Measurements from ENCODE around the gene GCH1.
"Not testable (repeated sequence)": the region's sequence is repeated elsewhere in the genome, so short reads cannot be mapped to it uniquely, and the experiment has no call there.

GCH1 gene

GRCh38 chr14:54927551-54927950 is 24.9 kb upstream of the GCH1 start:
- no peaks in the 10 kb centered on the region for H3K27me3 ChIP-seq (ENCODE audit: insufficient read depth, poor library complexity, severe bottlenecking)
- H3K27ac ChIP-seq (replicated peaks), result no peak overlapping the region
- H3K4me3 ChIP-seq (replicated peaks; ENCODE audit: insufficient read depth, low read length), result no peak overlapping the region
- TF ChIP-seq POLR2AphosphoS5 (IDR thresholded peaks at IDR 0.05; ENCODE audit: low read depth) (no peak), REST (IDR thresholded peaks at IDR 0.05; ENCODE audit: insufficient replicate concordance, low read depth) (no peak), SPI1 (IDR thresholded peaks at IDR 0.05; ENCODE audit: borderline replicate concordance, low read depth) (no peak), CTCF (IDR thresholded peaks at IDR 0.05; ENCODE audit: insufficient read depth, low read length) (no peak), GABPA (IDR thresholded peaks at IDR 0.05; ENCODE audit: low read depth) (no peak)
- DNase-seq (ENCODE audit: low read depth in 1 of 2, low spot score in 1 of 2), result no peak

- not testable (repeated sequence) for H3K27ac ChIP-seq (replicated peaks); H3K4me3 ChIP-seq (replicated peaks; ENCODE audit: insufficient read depth, low read length); DNase-seq (ENCODE audit: low read depth in 1 of 2, low spot score in 1 of 2); H3K27me3 ChIP-seq (ENCODE audit: insufficient read depth, poor library complexity, severe bottlenecking)
Observed at GRCh38 chr14:54926570-54926969, 23.9 kb upstream of the GCH1 start.

GRCh38 chr14:54922598-54922997 is 20.0 kb upstream of the GCH1 start:
- H3K27me3 ChIP-seq (ENCODE audit: insufficient read depth, poor library complexity, severe bottlenecking), result no peaks in the 10 kb centered on the region
- H3K4me3 ChIP-seq (replicated peaks; ENCODE audit: insufficient read depth, low read length), result no peak overlapping the region
- H3K27ac ChIP-seq (replicated peaks), result no peak overlapping the region
- DNase-seq (ENCODE audit: low read depth in 1 of 2, low spot score in 1 of 2), result no peak
- TF ChIP-seq REST (IDR thresholded peaks at IDR 0.05; ENCODE audit: insufficient replicate concordance, low read depth), result no peak
- TF ChIP-seq POLR2AphosphoS5 (IDR thresholded peaks at IDR 0.05; ENCODE audit: low read depth), result no peak
- no peak for TF ChIP-seq CTCF (IDR thresholded peaks at IDR 0.05; ENCODE audit: insufficient read depth, low read length)
- TF ChIP-seq GABPA (IDR thresholded peaks at IDR 0.05; ENCODE audit: low read depth), result no peak
- no peak for TF ChIP-seq SPI1 (IDR thresholded peaks at IDR 0.05; ENCODE audit: borderline replicate concordance, low read depth)

- no peaks in the 10 kb centered on the region for H3K27me3 ChIP-seq (ENCODE audit: insufficient read depth, poor library complexity, severe bottlenecking)
- H3K4me3 ChIP-seq (replicated peaks; ENCODE audit: insufficient read depth, low read length), result no peak overlapping the region
- no peak overlapping the region for H3K27ac ChIP-seq (replicated peaks)
- no peak for DNase-seq (ENCODE audit: low read depth in 1 of 2, low spot score in 1 of 2)
- TF ChIP-seq GABPA (IDR thresholded peaks at IDR 0.05; ENCODE audit: low read depth), result no peak
- no peak for TF ChIP-seq SPI1 (IDR thresholded peaks at IDR 0.05; ENCODE audit: borderline replicate concordance, low read depth)
- TF ChIP-seq CTCF (IDR thresholded peaks at IDR 0.05; ENCODE audit: insufficient read depth, low read length), result no peak
- TF ChIP-seq POLR2AphosphoS5 (IDR thresholded peaks at IDR 0.05; ENCODE audit: low read depth), result no peak
- no peak for TF ChIP-seq REST (IDR thresholded peaks at IDR 0.05; ENCODE audit: insufficient replicate concordance, low read depth)
Observed at GRCh38 chr14:54920052-54920451, 17.4 kb upstream of the GCH1 start.

Measured in HL-60 (cell line).